GM23248 (cell line): Measurements from ENCODE around the gene HNRNPA1. TPM values are rescaled to one million over a fixed set of nuclear protein-coding genes. Genes with fewer than 3 reads are reported as not detected.

ENCODE experiments used
- DNase-seq: peaks from one replicate; pipeline ENCODE4 v3.0.0-alpha.2; 2015
- H2AFZ ChIP-seq: fragments of 200-600 bp; sonication (generic); 2 replicates; pipeline ENCODE4 v1.6.1; 2016; ENCODE audit warnings: antibody characterized with exemption
- H3F3A ChIP-seq: fragments of 200-600 bp; sonication (generic); 2 replicates; pipeline ENCODE4 v1.6.1; 2016; ENCODE audit warnings: mild to moderate bottlenecking, antibody characterized with exemption, mixed run types; ENCODE audit not compliant: insufficient read depth
- H3K27ac ChIP-seq: fragments of 200-600 bp; sonication (generic); 2 replicates; pipeline ENCODE4 v1.5.1; 2016; ENCODE audit warnings: mild to moderate bottlenecking
- H3K27me3 ChIP-seq: fragments of 200-600 bp; sonication (generic); replicated peaks from 2 replicates; pipeline ENCODE4 v1.6.1; 2016; ENCODE audit warnings: mild to moderate bottlenecking; ENCODE audit not compliant: insufficient read depth
- H3K36me3 ChIP-seq: fragments of 200-600 bp; sonication (generic); 2 replicates; pipeline ENCODE4 v1.6.1; 2016; ENCODE audit warnings: low read depth, mild to moderate bottlenecking
- H3K4me1 ChIP-seq: fragments of 200-600 bp; sonication (generic); 2 replicates; pipeline ENCODE4 v1.6.1; 2016; ENCODE audit warnings: mild to moderate bottlenecking; ENCODE audit not compliant: insufficient read depth
- H3K4me2 ChIP-seq: fragments of 200-600 bp; sonication (generic); one replicate; pipeline ENCODE4 v1.6.1; 2016; ENCODE audit warnings: mild to moderate bottlenecking; ENCODE audit not compliant: unreplicated experiment
- H3K4me3 ChIP-seq: fragments of 200-600 bp; sonication (generic); 2 replicates; pipeline ENCODE4 v1.5.1; 2016; ENCODE audit warnings: mild to moderate bottlenecking
- H3K79me2 ChIP-seq: fragments of 200-600 bp; sonication (generic); 2 replicates; pipeline ENCODE4 v1.6.1; 2016; ENCODE audit warnings: mild to moderate bottlenecking; ENCODE audit not compliant: insufficient read depth
- H3K9ac ChIP-seq: fragments of 200-600 bp; sonication (generic); 2 replicates; pipeline ENCODE4 v1.6.1; 2016; ENCODE audit warnings: mild to moderate bottlenecking
- H3K9me2 ChIP-seq: fragments of 200-600 bp; sonication (generic); 2 replicates; pipeline ENCODE4 v1.6.1; 2016; ENCODE audit warnings: mixed run types, mild to moderate bottlenecking, moderate library complexity; ENCODE audit not compliant: insufficient read depth
- H3K9me3 ChIP-seq: fragments of 200-600 bp; sonication (generic); one replicate; pipeline ENCODE4 v1.6.1; 2017; ENCODE audit warnings: low read depth
- H4K20me1 ChIP-seq: fragments of 200-600 bp; sonication (generic); 2 replicates; pipeline ENCODE4 v1.6.0; 2016; ENCODE audit not compliant: insufficient read depth
- EZH2 ChIP-seq: fragments of 200-600 bp; sonication (generic); IDR thresholded peaks from 2 replicates; pipeline ENCODE4 v1.6.1; 2018; ENCODE audit warnings: antibody characterized with exemption, mild to moderate bottlenecking; ENCODE audit not compliant: insufficient read depth, poor library complexity, severe bottlenecking
- EZH2phosphoT487 ChIP-seq: fragments of 200-600 bp; sonication (generic); IDR thresholded peaks from 2 replicates; pipeline ENCODE4 v1.6.1; 2018; ENCODE audit warnings: antibody characterized with exemption, moderate library complexity, mild to moderate bottlenecking, low read depth; ENCODE audit not compliant: insufficient read depth
- WGBS, 2 experiments: methylation state at CpG; one replicate each; pipeline ENCODE4 v1.1.6; 2015 to 2017; ENCODE audit warnings: low lambda C conversion rate in 2 of 2, low coverage in 1 of 2; ENCODE audit errors: missing lambda C conversion rate in 2 of 2; 5-methylcytosine and 5-hydroxymethylcytosine counted together
- in situ Hi-C: fragments of 300-500 bp; cut with MboI; formaldehyde crosslinking; loops from 2 replicates; pipeline ENCODE4 v1.15.0; 2020
- polyA plus RNA-seq: library from polyadenylated mRNA; unstranded; fragments of >200 nt; fragmentation: Nextera tagmentation; extraction: Ambion mirVana; gene quantifications from 2 replicates; pipeline ENCODE4 v1.2.1, GENCODE V29; 2016
- total RNA-seq: library from RNA; depleted of rRNA; stranded (reverse); fragments of >200 nt; shearing (Covaris generic); gene quantifications from 2 replicates; pipeline ENCODE4 v1.2.3, GENCODE V29; 2014

Gene HNRNPA1
- total and polyA plus RNA-seq, 2 experiments from 2014 or later, result 226 to 351 TPM

- in situ Hi-C loops, result no loop called here
- no peak overlapping the region for H2AFZ ChIP-seq
- no peak overlapping the region for H3K27ac ChIP-seq
- no peak for TF ChIP-seq EZH2phosphoT487
- TF ChIP-seq EZH2, result no peak
- DNase-seq, result peak; percentile 51
- no peak overlapping the region for H3K9ac ChIP-seq
- no peak overlapping the region for H3K4me2 ChIP-seq
- H3K27me3 ChIP-seq, result no peaks in the 10 kb centered on the region
- no peaks in the 10 kb centered on the region for H4K20me1 ChIP-seq
- no peaks in the 10 kb centered on the region for H3K4me1 ChIP-seq
- H3F3A ChIP-seq, result peaks cover 19% of the 10 kb centered on the region
- no peak overlapping the region for H3K4me3 ChIP-seq
- 84% methylated on average over 9 of the region's 9 CpGs for WGBS, 2 experiments
- no peaks in the 10 kb centered on the region for H3K79me2 ChIP-seq
- no peaks in the 10 kb centered on the region for H3K9me3 ChIP-seq
- no peaks in the 10 kb centered on the region for H3K9me2 ChIP-seq
- no peaks in the 10 kb centered on the region for H3K36me3 ChIP-seq
Measured at GRCh38 chr12:54294152-54294952, 13.8 kb downstream of the HNRNPA1 start.

GRCh38 chr12:54294953-54295566 is 14.5 kb downstream of the HNRNPA1 start:
- peaks cover 5% of the 10 kb centered on the region for H3K4me1 ChIP-seq
- H3K9me2 ChIP-seq, result no peaks in the 10 kb centered on the region
- no peak overlapping the region for H3K27ac ChIP-seq
- H3K4me2 ChIP-seq, result no peak overlapping the region
- H3K27me3 ChIP-seq, result no peaks in the 10 kb centered on the region
- WGBS, 2 experiments, result 78 to 80% methylated on average over 9 of the region's 9 CpGs
- no peaks in the 10 kb centered on the region for H3K79me2 ChIP-seq
- in situ Hi-C loops, result no loop called here
- DNase-seq, result no peak
- no peaks in the 10 kb centered on the region for H3K9me3 ChIP-seq
- H3F3A ChIP-seq, result peaks cover 12% of the 10 kb centered on the region
- no peak overlapping the region for H3K9ac ChIP-seq
- TF ChIP-seq EZH2phosphoT487 (no peak), EZH2 (no peak)
- H3K36me3 ChIP-seq, result no peaks in the 10 kb centered on the region
- no peak overlapping the region for H3K4me3 ChIP-seq
- H2AFZ ChIP-seq, result no peak overlapping the region
- H4K20me1 ChIP-seq, result no peaks in the 10 kb centered on the region

GRCh38 chr12:54296393-54297099 is 16.0 kb downstream of the HNRNPA1 start:
- Histone ChIP-seq H3K4me3 (no peak overlapping the region), H3K9me3 (no peaks in the 10 kb centered on the region), H3K9me2 (no peaks in the 10 kb centered on the region), H3K79me2 (no peaks in the 10 kb centered on the region), H3K27me3 (no peaks in the 10 kb centered on the region), H3K4me2 (no peak overlapping the region), H3K27ac (no peak overlapping the region), H3K4me1 (peaks cover 17% of the 10 kb centered on the region), H2AFZ (no peak overlapping the region), H3K9ac (no peak overlapping the region), H3F3A (no peaks in the 10 kb centered on the region), H4K20me1 (no peaks in the 10 kb centered on the region), H3K36me3 (no peaks in the 10 kb centered on the region)
- TF ChIP-seq EZH2 (no peak), EZH2phosphoT487 (no peak)
- no peak for DNase-seq
- in situ Hi-C loops, result no loop called here
- 87 to 89% methylated on average over 5 of the region's 5 CpGs for WGBS, 2 experiments

- DNase-seq, result no peak
- Histone ChIP-seq H3F3A (no peaks in the 10 kb centered on the region), H3K27ac (no peak overlapping the region), H3K79me2 (no peaks in the 10 kb centered on the region), H3K36me3 (no peaks in the 10 kb centered on the region), H3K9ac (no peak overlapping the region), H3K4me2 (no peak overlapping the region), H3K4me3 (no peak overlapping the region), H4K20me1 (no peaks in the 10 kb centered on the region), H2AFZ (no peak overlapping the region), H3K27me3 (no peaks in the 10 kb centered on the region), H3K9me2 (no peaks in the 10 kb centered on the region), H3K4me1 (peaks cover 17% of the 10 kb centered on the region), H3K9me3 (no peaks in the 10 kb centered on the region)
- in situ Hi-C loops, result no loop called here
- 61 to 69% methylated on average over 5 of the region's 5 CpGs for WGBS, 2 experiments
- TF ChIP-seq EZH2, result no peak
- no peak for TF ChIP-seq EZH2phosphoT487
Measured at GRCh38 chr12:54298904-54299303, 18.4 kb downstream of the HNRNPA1 start.
